K562 (cell line): Measurements from ENCODE around the gene PAPOLB. TPM values are rescaled to one million over a fixed set of nuclear protein-coding genes. Genes with fewer than 3 reads are reported as not detected.

Experiments
- CBX3 ChIP-seq, 2 experiments: IDR thresholded peaks; 1 replicate in 1 of 2; 2 replicates in 1 of 2; pipeline ENCODE4 v1.6.1; 2012; ENCODE audit warnings: inconsistent platforms in 2 of 2, low read length in 2 of 2, borderline replicate concordance in 1 of 2, control low read depth in 1 of 2
- FOXP1 ChIP-seq: sonication (generic); formaldehyde crosslinking; IDR thresholded peaks from 2 replicates; pipeline ENCODE4 v1.8.0; 2022; ENCODE audit warnings: mild to moderate bottlenecking, missing genetic modification reagents
- HNRNPUL1 ChIP-seq: fragments of 200-400 bp; formaldehyde crosslinking; IDR thresholded peaks from 2 replicates; pipeline ENCODE4 v1.6.1; 2017; ENCODE audit warnings: low read length
- RBM25 ChIP-seq: fragments of 200-400 bp; formaldehyde crosslinking; IDR thresholded peaks from 2 replicates; pipeline ENCODE4 v1.6.1; 2018; ENCODE audit warnings: low read length, low read depth, moderate library complexity; ENCODE audit not compliant: severe bottlenecking
- RCOR1 ChIP-seq, 2 experiments: IDR thresholded peaks; 2 replicates each; pipeline ENCODE4 v1.6.1; 2012; ENCODE audit warnings: low read depth in 2 of 2, low read length in 2 of 2, borderline replicate concordance in 1 of 2, improper control_type of control experiment in 1 of 2
- SP1 ChIP-seq: sonication (generic); formaldehyde crosslinking; IDR thresholded peaks from 2 replicates; pipeline ENCODE4 v1.8.1; 2022; ENCODE audit warnings: mild to moderate bottlenecking, missing genetic modification reagents
- ZC3H8 ChIP-seq: fragments of 450-650 bp; IDR thresholded peaks from 2 replicates; pipeline ENCODE4 v1.6.1; 2017
- ZNF143 ChIP-seq: sonication (generic); formaldehyde crosslinking; IDR thresholded peaks from 2 replicates; pipeline ENCODE4 v1.9.0; 2022; ENCODE audit warnings: mild to moderate bottlenecking, missing genetic modification reagents
- polyA plus RNA-seq, 8 experiments: library from polyadenylated mRNA; depleted of rRNA in 4 of 8; stranded (reverse) in 5 of 8; unstranded in 3 of 8; fragments of >200 nt; fragmentation: Nextera tagmentation in 2 of 8; fragmentation: Illumina TruSeq in 1 of 8; extraction: Ambion mirVana in 2 of 8; extraction: Trizol in 1 of 8; gene quantifications; 2 replicates each; pipeline versions ENCODE4 v1.2.1 to v1.2.3, GENCODE V29; 2011 to 2014; ENCODE audit warnings: inconsistent platforms in 1 of 8, missing spikeins in 1 of 8
- total RNA-seq, 7 experiments: library from RNA; depleted of rRNA in 6 of 7; stranded (reverse); fragments of >200 nt in 6 of 7; fragmentation: Illumina TruSeq in 2 of 7; extraction: Trizol in 2 of 7; gene quantifications; 2 replicates each; pipeline versions ENCODE4 v1.2.1 to v1.2.3, GENCODE V29; 2011 to 2021; ENCODE audit warnings: low replicate concordance in 1 of 7
- TF ChIP-seq, protein P1 (sequence below): fragments of 250-450 bp; sonication (Bioruptor Pico); IDR thresholded peaks from 2 replicates; pipeline ENCODE4 v1.4.0; 2020; ENCODE audit warnings: mild to moderate bottlenecking
- TF ChIP-seq, protein P2 (sequence below), 3 experiments: IDR thresholded peaks in 2 of 3; conservative IDR thresholded peaks in 1 of 3; 2 replicates each; pipeline ENCODE4 v1.5.1; 2011 to 2012; ENCODE audit warnings: low read length in 3 of 3, mild to moderate bottlenecking in 3 of 3, control low read depth in 2 of 3, improper control_type of control experiment in 1 of 3, inconsistent platforms in 1 of 3, low read depth in 1 of 3, mixed read lengths in 1 of 3, moderate library complexity in 1 of 3; ENCODE audit not compliant: insufficient read depth in 2 of 3
- TF ChIP-seq, protein P3 (sequence below): fragments of 450-650 bp; formaldehyde crosslinking; IDR thresholded peaks from 2 replicates; pipeline ENCODE4 v1.4.0; 2022; ENCODE audit warnings: mild to moderate bottlenecking, moderate library complexity
- TF ChIP-seq, protein P4 (sequence below): fragments of 450-650 bp; IDR thresholded peaks from 2 replicates; pipeline ENCODE4 v1.6.1; 2016; ENCODE audit warnings: mild to moderate bottlenecking, moderate library complexity

The PAPOLB gene
- total and polyA plus RNA-seq, 9 of the 15 experiments (the other 6 are each of a cell fraction or from before 2014, with no cell fraction given), result 0.04 to 0.33 (median 0.16) TPM; not detected in 4

DNA sequence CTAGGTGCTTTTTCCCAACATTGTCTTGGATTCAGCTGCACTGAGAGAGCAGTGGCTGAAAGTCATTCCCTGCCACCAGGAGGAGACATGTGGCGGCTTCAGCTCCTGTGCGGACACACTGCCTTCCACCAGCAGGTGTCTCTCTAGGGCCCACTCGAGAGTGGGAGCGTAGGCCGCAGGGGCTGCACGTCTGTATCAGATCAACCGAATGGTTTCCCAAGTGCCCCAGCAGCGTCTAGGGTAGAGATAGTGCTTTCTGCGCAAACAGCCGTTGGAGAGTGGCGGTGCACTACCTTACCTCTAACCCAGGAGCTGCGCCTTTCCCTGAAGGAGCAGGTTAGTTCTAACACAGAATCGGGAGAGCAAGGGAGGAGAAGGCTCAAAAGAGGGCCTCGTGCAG, 31.7 kb downstream of the PAPOLB start (continued):
- TF ChIP-seq, protein P1, sequence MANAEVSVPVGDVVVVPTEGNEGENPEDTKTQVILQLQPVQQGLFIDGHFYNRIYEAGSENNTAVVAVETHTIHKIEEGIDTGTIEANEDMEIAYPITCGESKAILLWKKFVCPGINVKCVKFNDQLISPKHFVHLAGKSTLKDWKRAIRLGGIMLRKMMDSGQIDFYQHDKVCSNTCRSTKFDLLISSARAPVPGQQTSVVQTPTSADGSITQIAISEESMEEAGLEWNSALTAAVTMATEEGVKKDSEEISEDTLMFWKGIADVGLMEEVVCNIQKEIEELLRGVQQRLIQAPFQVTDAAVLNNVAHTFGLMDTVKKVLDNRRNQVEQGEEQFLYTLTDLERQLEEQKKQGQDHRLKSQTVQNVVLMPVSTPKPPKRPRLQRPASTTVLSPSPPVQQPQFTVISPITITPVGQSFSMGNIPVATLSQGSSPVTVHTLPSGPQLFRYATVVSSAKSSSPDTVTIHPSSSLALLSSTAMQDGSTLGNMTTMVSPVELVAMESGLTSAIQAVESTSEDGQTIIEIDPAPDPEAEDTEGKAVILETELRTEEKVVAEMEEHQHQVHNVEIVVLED (CRISPR knock-in tag), result no peak
- TF ChIP-seq SP1 (CRISPR knock-in tag) (peak; percentile 72), RBM25 (no peak), FOXP1 (CRISPR knock-in tag) (0 out of 2 replicates have a peak, but pooled peaks have one; percentile 44), ZC3H8 (no peak), RCOR1 (IDR thresholded peaks at IDR 0.05; ENCODE audit: borderline replicate concordance in 1 of 2, low read depth in 2 of 2, low read length in 2 of 2) (peak in 1 of 2 experiments; percentile 57; a peak in 1 of 4 replicates), ZNF143 (CRISPR knock-in tag) (peak; percentile 64), HNRNPUL1 (no peak), CBX3 (IDR thresholded peaks at IDR 0.05; ENCODE audit: borderline replicate concordance in 1 of 2, low read length in 2 of 2) (peak in 1 of 2 experiments; percentile 50; a peak in 1 of 3 replicates)
- TF ChIP-seq, protein P2, sequence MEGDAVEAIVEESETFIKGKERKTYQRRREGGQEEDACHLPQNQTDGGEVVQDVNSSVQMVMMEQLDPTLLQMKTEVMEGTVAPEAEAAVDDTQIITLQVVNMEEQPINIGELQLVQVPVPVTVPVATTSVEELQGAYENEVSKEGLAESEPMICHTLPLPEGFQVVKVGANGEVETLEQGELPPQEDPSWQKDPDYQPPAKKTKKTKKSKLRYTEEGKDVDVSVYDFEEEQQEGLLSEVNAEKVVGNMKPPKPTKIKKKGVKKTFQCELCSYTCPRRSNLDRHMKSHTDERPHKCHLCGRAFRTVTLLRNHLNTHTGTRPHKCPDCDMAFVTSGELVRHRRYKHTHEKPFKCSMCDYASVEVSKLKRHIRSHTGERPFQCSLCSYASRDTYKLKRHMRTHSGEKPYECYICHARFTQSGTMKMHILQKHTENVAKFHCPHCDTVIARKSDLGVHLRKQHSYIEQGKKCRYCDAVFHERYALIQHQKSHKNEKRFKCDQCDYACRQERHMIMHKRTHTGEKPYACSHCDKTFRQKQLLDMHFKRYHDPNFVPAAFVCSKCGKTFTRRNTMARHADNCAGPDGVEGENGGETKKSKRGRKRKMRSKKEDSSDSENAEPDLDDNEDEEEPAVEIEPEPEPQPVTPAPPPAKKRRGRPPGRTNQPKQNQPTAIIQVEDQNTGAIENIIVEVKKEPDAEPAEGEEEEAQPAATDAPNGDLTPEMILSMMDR (IDR thresholded peaks at IDR 0.05 in 2 of 3, conservative IDR thresholded peaks at IDR 0.05 in 1 of 3; ENCODE audit: insufficient read depth in 2 of 3, low read depth in 1 of 3, low read length in 3 of 3), result peak; percentile 99 to 100 (median 100)
- TF ChIP-seq, protein P3, sequence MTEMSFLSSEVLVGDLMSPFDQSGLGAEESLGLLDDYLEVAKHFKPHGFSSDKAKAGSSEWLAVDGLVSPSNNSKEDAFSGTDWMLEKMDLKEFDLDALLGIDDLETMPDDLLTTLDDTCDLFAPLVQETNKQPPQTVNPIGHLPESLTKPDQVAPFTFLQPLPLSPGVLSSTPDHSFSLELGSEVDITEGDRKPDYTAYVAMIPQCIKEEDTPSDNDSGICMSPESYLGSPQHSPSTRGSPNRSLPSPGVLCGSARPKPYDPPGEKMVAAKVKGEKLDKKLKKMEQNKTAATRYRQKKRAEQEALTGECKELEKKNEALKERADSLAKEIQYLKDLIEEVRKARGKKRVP (CRISPR knock-in tag), result no peak
- TF ChIP-seq, protein P4, sequence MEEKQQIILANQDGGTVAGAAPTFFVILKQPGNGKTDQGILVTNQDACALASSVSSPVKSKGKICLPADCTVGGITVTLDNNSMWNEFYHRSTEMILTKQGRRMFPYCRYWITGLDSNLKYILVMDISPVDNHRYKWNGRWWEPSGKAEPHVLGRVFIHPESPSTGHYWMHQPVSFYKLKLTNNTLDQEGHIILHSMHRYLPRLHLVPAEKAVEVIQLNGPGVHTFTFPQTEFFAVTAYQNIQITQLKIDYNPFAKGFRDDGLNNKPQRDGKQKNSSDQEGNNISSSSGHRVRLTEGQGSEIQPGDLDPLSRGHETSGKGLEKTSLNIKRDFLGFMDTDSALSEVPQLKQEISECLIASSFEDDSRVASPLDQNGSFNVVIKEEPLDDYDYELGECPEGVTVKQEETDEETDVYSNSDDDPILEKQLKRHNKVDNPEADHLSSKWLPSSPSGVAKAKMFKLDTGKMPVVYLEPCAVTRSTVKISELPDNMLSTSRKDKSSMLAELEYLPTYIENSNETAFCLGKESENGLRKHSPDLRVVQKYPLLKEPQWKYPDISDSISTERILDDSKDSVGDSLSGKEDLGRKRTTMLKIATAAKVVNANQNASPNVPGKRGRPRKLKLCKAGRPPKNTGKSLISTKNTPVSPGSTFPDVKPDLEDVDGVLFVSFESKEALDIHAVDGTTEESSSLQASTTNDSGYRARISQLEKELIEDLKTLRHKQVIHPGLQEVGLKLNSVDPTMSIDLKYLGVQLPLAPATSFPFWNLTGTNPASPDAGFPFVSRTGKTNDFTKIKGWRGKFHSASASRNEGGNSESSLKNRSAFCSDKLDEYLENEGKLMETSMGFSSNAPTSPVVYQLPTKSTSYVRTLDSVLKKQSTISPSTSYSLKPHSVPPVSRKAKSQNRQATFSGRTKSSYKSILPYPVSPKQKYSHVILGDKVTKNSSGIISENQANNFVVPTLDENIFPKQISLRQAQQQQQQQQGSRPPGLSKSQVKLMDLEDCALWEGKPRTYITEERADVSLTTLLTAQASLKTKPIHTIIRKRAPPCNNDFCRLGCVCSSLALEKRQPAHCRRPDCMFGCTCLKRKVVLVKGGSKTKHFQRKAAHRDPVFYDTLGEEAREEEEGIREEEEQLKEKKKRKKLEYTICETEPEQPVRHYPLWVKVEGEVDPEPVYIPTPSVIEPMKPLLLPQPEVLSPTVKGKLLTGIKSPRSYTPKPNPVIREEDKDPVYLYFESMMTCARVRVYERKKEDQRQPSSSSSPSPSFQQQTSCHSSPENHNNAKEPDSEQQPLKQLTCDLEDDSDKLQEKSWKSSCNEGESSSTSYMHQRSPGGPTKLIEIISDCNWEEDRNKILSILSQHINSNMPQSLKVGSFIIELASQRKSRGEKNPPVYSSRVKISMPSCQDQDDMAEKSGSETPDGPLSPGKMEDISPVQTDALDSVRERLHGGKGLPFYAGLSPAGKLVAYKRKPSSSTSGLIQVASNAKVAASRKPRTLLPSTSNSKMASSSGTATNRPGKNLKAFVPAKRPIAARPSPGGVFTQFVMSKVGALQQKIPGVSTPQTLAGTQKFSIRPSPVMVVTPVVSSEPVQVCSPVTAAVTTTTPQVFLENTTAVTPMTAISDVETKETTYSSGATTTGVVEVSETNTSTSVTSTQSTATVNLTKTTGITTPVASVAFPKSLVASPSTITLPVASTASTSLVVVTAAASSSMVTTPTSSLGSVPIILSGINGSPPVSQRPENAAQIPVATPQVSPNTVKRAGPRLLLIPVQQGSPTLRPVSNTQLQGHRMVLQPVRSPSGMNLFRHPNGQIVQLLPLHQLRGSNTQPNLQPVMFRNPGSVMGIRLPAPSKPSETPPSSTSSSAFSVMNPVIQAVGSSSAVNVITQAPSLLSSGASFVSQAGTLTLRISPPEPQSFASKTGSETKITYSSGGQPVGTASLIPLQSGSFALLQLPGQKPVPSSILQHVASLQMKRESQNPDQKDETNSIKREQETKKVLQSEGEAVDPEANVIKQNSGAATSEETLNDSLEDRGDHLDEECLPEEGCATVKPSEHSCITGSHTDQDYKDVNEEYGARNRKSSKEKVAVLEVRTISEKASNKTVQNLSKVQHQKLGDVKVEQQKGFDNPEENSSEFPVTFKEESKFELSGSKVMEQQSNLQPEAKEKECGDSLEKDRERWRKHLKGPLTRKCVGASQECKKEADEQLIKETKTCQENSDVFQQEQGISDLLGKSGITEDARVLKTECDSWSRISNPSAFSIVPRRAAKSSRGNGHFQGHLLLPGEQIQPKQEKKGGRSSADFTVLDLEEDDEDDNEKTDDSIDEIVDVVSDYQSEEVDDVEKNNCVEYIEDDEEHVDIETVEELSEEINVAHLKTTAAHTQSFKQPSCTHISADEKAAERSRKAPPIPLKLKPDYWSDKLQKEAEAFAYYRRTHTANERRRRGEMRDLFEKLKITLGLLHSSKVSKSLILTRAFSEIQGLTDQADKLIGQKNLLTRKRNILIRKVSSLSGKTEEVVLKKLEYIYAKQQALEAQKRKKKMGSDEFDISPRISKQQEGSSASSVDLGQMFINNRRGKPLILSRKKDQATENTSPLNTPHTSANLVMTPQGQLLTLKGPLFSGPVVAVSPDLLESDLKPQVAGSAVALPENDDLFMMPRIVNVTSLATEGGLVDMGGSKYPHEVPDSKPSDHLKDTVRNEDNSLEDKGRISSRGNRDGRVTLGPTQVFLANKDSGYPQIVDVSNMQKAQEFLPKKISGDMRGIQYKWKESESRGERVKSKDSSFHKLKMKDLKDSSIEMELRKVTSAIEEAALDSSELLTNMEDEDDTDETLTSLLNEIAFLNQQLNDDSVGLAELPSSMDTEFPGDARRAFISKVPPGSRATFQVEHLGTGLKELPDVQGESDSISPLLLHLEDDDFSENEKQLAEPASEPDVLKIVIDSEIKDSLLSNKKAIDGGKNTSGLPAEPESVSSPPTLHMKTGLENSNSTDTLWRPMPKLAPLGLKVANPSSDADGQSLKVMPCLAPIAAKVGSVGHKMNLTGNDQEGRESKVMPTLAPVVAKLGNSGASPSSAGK, result peak; percentile 70
